ENCODE results near the gene KIF6. TPM values are rescaled to one million over a fixed set of nuclear protein-coding genes. Genes with fewer than 3 reads are reported as not detected.

KIF6 gene
- total RNA-seq, 1 donor from 2014 or later: 1.3 TPM

DNA sequence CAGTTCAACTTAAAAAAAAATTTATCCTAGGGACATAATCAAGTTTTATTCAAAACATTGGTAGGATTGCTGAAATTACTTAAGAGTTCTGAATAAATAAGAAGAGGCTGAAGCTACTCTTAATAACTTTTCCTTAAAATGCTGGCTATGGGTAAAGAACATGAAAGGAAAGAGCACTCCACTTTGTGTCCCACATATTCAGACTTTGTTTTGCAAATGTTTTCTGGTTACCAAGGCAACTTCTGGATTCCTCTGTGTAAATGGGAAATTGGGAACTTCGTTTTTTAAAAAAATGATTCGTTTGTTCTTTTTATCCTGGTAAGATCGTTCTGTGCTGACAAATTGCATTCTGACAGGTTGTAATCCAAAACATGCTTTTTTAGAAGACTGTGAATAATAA, 115.0 kb downstream of the KIF6 start:
- Mint-ChIP-seq H3K27me3 (ENCODE audit: unreplicated experiment) (no peaks in the 10 kb centered on the region), H3K9me3 (ENCODE audit: unreplicated experiment) (no peaks in the 10 kb centered on the region), H3K4me3 (ENCODE audit: unreplicated experiment) (no peak overlapping the region), H3K4me1 (ENCODE audit: unreplicated experiment) (peaks cover 17% of the 10 kb centered on the region), H3K27ac (ENCODE audit: unreplicated experiment) (peak overlapping the region; percentile 92), H3K36me3 (ENCODE audit: unreplicated experiment) (no peaks in the 10 kb centered on the region)
- no peak for DNase-seq (ENCODE audit: extremely low spot score, unreplicated experiment)
- TF ChIP-seq, protein P1, sequence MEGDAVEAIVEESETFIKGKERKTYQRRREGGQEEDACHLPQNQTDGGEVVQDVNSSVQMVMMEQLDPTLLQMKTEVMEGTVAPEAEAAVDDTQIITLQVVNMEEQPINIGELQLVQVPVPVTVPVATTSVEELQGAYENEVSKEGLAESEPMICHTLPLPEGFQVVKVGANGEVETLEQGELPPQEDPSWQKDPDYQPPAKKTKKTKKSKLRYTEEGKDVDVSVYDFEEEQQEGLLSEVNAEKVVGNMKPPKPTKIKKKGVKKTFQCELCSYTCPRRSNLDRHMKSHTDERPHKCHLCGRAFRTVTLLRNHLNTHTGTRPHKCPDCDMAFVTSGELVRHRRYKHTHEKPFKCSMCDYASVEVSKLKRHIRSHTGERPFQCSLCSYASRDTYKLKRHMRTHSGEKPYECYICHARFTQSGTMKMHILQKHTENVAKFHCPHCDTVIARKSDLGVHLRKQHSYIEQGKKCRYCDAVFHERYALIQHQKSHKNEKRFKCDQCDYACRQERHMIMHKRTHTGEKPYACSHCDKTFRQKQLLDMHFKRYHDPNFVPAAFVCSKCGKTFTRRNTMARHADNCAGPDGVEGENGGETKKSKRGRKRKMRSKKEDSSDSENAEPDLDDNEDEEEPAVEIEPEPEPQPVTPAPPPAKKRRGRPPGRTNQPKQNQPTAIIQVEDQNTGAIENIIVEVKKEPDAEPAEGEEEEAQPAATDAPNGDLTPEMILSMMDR (IDR thresholded peaks at IDR 0.05): no peak

DNA sequence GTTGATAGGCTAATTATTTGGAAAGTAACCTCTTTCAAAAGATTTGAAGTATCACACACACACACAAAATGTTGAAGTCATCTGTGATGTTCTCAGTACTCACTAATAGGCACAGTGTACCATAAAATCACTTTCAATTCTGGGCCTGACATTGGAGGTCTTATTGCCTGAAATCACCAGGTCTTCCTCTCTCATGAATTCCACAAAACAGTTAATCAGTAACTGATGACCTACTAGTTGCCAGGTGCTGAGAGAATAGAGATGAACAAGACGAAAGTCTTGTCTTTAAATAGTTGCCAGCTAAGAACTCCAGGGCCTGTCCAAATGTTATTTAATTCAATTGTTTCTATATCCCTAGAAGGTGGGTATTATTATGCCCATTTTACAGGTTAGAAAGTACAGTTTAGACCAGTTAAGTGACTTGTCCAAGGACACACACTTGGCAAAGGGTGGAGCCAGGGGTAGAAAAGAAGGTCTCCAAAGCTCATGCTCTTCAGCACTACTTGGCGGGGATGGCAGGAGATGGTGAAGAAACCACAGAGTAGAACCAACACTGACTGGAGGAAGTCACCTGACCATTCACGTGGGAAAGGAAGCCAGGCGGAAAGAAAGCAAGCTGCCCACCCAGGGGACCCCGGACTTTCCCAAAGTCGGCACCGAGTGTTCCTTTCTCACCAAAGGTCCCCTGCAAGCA, 116.4 kb downstream of the KIF6 start:
- no peak for DNase-seq (ENCODE audit: extremely low spot score, unreplicated experiment)
- TF ChIP-seq, protein P1 (IDR thresholded peaks at IDR 0.05): no peak
- no peaks in the 10 kb centered on the region for H3K36me3 Mint-ChIP-seq (ENCODE audit: unreplicated experiment)
- H3K27me3 Mint-ChIP-seq (ENCODE audit: unreplicated experiment): no peaks in the 10 kb centered on the region
- H3K4me3 Mint-ChIP-seq (ENCODE audit: unreplicated experiment): no peak overlapping the region
- H3K4me1 Mint-ChIP-seq (ENCODE audit: unreplicated experiment): peaks cover 17% of the 10 kb centered on the region
- H3K9me3 Mint-ChIP-seq (ENCODE audit: unreplicated experiment): no peaks in the 10 kb centered on the region
- H3K27ac Mint-ChIP-seq (ENCODE audit: unreplicated experiment): peak overlapping the region; percentile 92

DNA sequence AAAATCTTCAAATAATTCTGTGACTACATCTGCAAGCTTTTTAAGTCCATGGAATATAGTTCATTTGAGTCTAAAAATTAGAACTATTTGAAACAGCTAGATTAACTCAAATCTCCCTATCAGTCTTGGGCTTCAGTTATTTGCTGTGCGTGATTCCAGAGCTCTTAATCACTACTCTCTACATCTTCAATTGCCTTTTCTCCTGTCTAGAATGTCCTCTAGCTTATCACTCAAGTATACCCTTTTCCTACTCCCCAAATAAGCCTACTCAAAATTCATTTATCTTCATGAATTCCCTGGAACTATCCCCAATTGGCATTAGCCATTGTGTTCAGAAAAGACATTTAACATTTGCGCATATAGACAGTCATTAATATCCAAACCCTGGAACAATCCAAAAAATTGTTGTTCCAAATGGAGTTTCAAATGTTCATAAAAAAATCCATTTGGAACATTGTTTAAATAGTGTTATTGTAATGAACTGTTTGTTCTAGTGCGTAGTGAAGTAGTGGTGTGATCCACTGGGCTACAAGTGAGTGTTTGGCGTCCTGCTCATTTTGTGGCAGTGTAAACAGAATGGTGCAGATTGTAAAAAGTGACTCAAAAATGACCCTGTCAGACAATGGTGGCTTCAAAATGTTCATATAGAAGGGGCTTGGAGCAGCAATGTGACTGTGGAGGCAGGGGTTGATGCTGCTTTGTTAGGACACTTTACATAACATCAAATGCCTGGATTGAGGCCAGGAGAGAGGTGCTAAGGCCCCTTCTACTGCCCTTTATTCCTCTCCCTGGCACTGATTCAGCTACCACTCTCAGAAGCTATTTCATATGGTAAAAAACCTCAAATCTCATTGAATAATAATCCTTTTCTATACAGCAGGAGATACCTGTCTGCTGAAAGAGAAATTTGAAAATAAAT, 122.3 kb downstream of the KIF6 start:
- no peak for DNase-seq (ENCODE audit: extremely low spot score, unreplicated experiment)
- no peaks in the 10 kb centered on the region for H3K27me3 Mint-ChIP-seq (ENCODE audit: unreplicated experiment)

DNA sequence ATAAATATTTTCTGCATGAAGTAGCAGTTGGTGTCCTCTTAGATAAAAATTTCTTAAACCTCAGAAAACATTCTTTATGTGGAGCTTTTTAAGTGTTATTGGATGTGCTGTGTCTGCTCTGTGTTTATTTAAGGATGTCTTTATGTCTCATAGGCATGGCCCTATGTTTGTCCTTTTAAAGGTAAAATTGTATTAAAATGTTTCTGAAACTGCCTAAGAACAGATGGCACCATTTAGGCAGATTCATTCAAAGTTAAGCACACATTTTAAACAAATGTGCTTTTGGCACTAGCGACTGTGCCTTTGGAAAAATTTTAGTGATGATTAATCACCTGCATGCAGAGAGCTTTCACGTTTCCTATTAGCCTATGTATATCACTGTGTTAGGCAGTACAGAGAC, 125.2 kb downstream of the KIF6 start:
- no peak overlapping the region for H3K4me3 Mint-ChIP-seq (ENCODE audit: unreplicated experiment)
- DNase-seq (ENCODE audit: extremely low spot score, unreplicated experiment): no peak
- H3K27me3 Mint-ChIP-seq (ENCODE audit: unreplicated experiment): no peaks in the 10 kb centered on the region
- no peaks in the 10 kb centered on the region for H3K36me3 Mint-ChIP-seq (ENCODE audit: unreplicated experiment)
- H3K9me3 Mint-ChIP-seq (ENCODE audit: unreplicated experiment): peaks cover 20% of the 10 kb centered on the region
- TF ChIP-seq, protein P1 (IDR thresholded peaks at IDR 0.05): no peak
- peaks cover 27% of the 10 kb centered on the region for H3K4me1 Mint-ChIP-seq (ENCODE audit: unreplicated experiment)
- peak overlapping the region; percentile 73 for H3K27ac Mint-ChIP-seq (ENCODE audit: unreplicated experiment)

More for the DNA sequence above, 122.3 kb downstream of the KIF6 start:
- peaks cover 20% of the 10 kb centered on the region for H3K9me3 Mint-ChIP-seq (ENCODE audit: unreplicated experiment)
- TF ChIP-seq, protein P1 (IDR thresholded peaks at IDR 0.05): no peak
- H3K27ac Mint-ChIP-seq (ENCODE audit: unreplicated experiment): no peak overlapping the region
- H3K4me1 Mint-ChIP-seq (ENCODE audit: unreplicated experiment): peaks cover 27% of the 10 kb centered on the region
- no peaks in the 10 kb centered on the region for H3K36me3 Mint-ChIP-seq (ENCODE audit: unreplicated experiment)
- no peak overlapping the region for H3K4me3 Mint-ChIP-seq (ENCODE audit: unreplicated experiment)

DNA sequence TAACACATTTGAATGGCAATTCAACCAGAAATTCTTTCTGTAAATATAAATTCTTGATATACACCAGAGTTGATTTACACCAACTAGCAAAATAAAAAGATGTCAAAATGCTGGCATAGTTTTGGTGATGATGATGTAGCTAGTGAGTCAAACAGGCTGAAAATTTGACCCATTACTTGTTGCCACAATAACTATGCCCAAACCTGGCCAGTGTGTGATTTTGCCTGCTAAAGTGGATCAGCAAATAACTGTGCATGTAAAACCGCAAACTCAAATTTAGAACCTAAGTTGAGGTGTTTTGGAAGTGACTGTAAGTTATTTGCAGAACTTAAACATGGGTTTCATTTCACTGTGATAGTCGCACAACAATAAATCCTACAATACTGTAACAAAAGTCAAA, 125.9 kb downstream of the KIF6 start:
- TF ChIP-seq, protein P1 (IDR thresholded peaks at IDR 0.05): no peak
- H3K27ac Mint-ChIP-seq (ENCODE audit: unreplicated experiment): peak overlapping the region; percentile 73
- no peak for DNase-seq (ENCODE audit: extremely low spot score, unreplicated experiment)
- no peaks in the 10 kb centered on the region for H3K27me3 Mint-ChIP-seq (ENCODE audit: unreplicated experiment)
- H3K4me1 Mint-ChIP-seq (ENCODE audit: unreplicated experiment): peaks cover 27% of the 10 kb centered on the region
- H3K9me3 Mint-ChIP-seq (ENCODE audit: unreplicated experiment): peaks cover 20% of the 10 kb centered on the region
- H3K36me3 Mint-ChIP-seq (ENCODE audit: unreplicated experiment): no peaks in the 10 kb centered on the region
- H3K4me3 Mint-ChIP-seq (ENCODE audit: unreplicated experiment): no peak overlapping the region

Data from osteocyte (in vitro differentiated cells).